SK-N-MC (cell line): ENCODE data around the gene GIGYF2.

Experiments
- EZH2 ChIP-seq: fragments of 200-600 bp; sonication (generic); IDR thresholded peaks from one replicate; pipeline ENCODE4 v1.6.1; 2017; ENCODE audit warnings: antibody characterized with exemption
- FOXP2 ChIP-seq: optimal IDR thresholded peaks from 2 replicates; pipeline ENCODE3; 2011; ENCODE audit warnings: mild to moderate bottlenecking, moderate library complexity; ENCODE audit not compliant: insufficient read depth; ENCODE audit errors: extremely low read length, control extremely low read depth
- POLR2AphosphoS5 ChIP-seq: IDR thresholded peaks from 2 replicates; pipeline ENCODE4 v1.6.1; 2012; ENCODE audit warnings: mild to moderate bottlenecking, low read depth, low read length, borderline replicate concordance

- TF ChIP-seq POLR2AphosphoS5 (no peak), EZH2 (no peak), FOXP2 (no peak)
These were observed 47.8 kb downstream of the GIGYF2 start for GRCh38 chr2:232744963-232745362.
